Activated CD4-positive, CD25-positive, alpha-beta regulatory T cell (primary cell): ENCODE measurements around the gene DNLZ.
"Not testable (repeated sequence)": the region's sequence is repeated elsewhere in the genome, so short reads cannot be mapped to it uniquely, and the experiment has no call there.

ENCODE experiments used
- DNase-seq, 4 experiments: peaks; one replicate each; lab custom pipeline; 2025; lab: John Stamatoyannopoulos, UW

Gene DNLZ

GRCh38 chr9:136363106-136363948, at the start of gene DNLZ:
Gene DNLZ (minus strand): TSS chr9:136363744. CDS start chr9:136363714, 30 bp downstream.
- DNase-seq, result peak; percentile 84 to 94 (median 87)

DNA sequence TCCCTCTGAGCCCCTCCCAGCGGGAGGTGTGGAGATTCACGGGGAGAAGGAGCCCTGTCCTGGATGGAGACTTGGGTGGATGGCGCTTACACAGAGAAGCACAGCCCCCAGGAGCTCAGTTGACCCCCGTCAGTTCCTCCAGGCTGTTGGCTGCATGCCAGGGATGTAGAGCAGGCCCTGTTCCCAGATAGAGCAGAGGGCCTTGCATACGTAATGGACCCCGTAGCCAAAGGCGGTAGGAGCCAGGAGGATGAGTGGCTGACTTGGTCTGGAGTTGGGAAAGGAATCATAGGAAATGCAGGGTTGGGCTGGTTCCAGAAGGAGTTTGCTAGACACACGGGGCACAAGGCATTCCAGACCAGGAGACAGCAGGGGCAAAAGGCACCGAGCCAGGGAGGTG, 49.4 kb upstream of the DNLZ start:
- DNase-seq, result no peak

- DNase-seq, result no peak
Measured at GRCh38 chr9:136411378-136411777, 47.8 kb upstream of the DNLZ start.

GRCh38 chr9:136410500-136411287, 47.1 kb upstream of the DNLZ start, which contains the start of the genes ENTR1 and PMPCA:
Gene ENTR1 (minus strand): TSS chr9:136410614. CDS start chr9:136410397, 217 bp downstream.
Gene PMPCA (plus strand): TSS chr9:136410658. CDS start chr9:136410669, 11 bp downstream.
- DNase-seq, result peak; percentile 86 to 97 (median 92)

DNA sequence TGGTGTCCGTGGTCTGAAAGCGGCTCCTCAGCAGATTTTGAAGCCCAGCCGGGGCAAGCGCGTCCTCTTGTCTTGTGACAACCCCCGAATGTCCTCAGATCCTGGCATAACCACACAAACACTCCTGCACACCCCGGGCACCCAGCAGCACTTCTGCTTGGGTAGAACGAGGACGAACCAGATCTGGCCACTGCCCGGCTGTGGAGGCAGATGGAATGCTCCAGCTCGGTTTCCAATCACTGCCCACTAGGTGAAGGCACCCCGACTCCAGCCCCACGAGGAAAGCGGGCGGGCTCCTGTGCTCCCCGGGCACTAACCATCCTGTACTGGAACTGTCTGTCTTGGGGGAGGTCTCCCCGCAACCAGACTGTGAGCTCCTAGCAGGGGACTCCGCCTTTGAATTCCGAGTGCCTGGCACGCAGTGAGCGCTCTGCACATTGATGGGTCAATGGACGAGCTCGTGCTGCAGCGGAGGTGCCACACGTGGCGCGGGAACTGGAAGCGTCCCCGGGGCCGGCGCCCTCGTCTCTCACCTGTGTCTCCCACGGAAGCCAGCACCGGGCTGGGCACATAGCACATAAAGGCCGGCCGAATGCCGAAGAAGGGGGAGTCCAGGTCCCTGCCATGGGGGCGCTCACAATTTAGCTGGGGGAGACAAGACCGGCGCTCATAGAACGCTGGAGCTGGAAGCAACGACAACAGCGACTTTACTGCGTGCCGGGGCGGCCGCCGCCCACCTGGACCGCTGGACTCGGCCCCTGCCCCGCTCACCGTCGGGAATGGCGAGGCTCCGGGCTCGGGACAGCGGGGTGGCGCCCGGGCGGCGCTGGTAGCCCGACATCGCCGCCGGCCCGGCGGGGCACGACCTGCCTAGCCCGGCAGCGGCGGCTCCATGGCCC, 46.3 kb upstream of the DNLZ start:
- DNase-seq, result no peak

DNA sequence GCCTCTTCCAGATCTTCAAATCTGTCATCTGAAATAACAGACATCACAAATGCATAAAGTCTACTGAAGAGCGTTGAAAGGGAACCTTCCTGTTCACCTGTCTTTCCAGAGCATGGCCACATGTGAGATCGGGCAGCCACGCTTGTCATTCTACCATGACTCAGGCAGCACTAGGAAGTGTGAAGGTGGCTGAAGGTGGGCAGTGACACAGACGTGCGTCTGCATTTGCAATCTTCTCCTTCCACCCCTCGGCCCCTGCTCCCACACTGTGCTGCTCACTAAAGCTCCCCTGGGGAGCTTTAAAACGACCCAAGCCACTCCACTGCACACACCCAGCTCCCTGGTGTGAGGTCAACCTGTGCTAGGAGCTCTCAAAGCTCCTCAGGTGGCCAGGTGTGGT, 44.4 kb upstream of the DNLZ start:
- no peak for DNase-seq

DNA sequence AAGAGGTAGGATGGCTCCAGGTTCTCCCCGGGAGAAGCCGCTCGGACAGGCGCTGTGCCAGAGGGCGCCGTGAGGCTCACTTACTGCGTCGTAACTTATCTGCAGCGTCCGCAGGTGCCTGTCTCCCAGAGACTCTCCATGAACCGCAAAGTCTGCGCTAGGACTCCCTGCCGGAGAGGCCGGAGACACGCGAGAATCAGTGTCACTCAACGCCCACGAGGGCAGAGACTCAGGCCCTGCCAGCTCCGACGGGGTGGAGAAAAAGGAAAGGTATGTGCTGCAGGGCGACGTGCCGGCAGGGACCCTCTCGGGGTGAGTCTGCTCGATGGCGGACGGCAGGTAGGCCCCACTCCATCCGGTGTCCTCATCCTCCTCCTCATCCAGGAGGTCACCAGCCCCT, 43.5 kb upstream of the DNLZ start:
- DNase-seq, result not testable (repeated sequence)

DNA sequence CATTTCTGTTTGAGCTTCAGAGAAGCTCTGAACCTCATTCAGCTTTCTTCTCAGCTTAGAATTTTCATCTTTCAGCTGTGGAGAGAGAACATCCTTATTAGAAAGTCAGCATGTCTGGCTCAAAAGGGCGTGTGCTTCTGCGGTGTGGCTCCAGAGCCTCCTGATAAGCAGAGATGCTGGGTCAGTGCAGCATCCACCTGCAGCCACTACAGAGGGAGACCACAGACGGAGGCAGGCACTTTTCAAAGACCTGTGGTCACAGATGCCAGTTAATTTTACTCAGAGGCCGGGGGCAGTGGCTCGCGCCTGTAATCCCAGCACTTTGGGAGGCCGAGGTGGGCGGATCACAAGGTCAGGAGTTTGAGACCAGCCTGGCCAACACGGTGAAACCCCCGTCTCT, 42.4 kb upstream of the DNLZ start:
- not testable (repeated sequence) for DNase-seq

GRCh38 chr9:136405481-136405880, 41.9 kb upstream of the DNLZ start:
- DNase-seq, result no peak

- DNase-seq, result no peak
Measured at GRCh38 chr9:136404801-136405136, 41.2 kb upstream of the DNLZ start.

DNA sequence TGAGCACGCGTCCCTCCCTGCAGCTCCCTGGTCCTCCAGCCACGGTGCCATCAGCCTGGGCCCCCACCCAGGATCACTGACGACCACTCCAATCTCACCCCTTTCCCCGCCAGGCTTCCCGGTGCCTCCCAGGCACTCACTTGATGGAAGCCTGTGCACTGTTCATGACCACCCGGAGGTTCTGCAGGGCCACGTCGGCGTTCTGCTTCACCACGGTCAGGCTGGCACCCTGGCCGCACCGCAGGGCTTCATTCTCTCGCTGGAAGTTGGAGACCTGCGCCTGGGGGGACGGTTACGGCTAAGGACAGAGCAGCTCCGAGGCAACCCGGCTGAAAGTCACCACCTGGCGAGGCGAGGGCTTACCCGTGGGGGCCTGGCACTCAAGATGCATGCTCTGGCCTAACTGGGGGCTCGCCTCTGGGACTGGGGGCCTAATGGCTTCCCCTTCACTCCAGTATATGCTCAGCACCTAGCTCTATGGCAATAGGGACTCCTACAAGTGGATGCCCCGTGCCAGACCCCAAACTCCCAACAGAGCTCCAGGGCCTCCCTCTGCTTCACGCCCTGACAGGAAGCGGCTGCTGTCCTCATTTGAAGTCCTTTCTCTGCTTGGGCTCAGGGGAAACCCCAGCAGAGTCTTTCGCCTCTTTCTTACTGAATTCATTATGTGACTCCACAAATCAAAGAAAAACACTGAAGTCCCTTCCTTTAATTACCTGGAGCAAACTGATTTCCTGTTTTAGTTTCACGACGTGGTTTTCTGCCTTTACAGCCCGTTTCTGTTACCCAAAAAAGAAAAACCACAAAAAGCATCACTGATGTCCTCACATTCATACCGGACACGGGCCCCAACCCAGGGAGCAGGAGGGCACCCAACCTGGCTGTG, 40.6 kb upstream of the DNLZ start:
- peak in 1 of 4 experiments; percentile 20 for DNase-seq

GRCh38 chr9:136403538-136403914, 40.0 kb upstream of the DNLZ start:
- peak; percentile 34 to 54 (median 48) for DNase-seq

- no peak for DNase-seq
Measured at GRCh38 chr9:136402067-136402466, 38.5 kb upstream of the DNLZ start.

- no peak for DNase-seq
Measured at GRCh38 chr9:136401173-136401922, 37.8 kb upstream of the DNLZ start.

DNA sequence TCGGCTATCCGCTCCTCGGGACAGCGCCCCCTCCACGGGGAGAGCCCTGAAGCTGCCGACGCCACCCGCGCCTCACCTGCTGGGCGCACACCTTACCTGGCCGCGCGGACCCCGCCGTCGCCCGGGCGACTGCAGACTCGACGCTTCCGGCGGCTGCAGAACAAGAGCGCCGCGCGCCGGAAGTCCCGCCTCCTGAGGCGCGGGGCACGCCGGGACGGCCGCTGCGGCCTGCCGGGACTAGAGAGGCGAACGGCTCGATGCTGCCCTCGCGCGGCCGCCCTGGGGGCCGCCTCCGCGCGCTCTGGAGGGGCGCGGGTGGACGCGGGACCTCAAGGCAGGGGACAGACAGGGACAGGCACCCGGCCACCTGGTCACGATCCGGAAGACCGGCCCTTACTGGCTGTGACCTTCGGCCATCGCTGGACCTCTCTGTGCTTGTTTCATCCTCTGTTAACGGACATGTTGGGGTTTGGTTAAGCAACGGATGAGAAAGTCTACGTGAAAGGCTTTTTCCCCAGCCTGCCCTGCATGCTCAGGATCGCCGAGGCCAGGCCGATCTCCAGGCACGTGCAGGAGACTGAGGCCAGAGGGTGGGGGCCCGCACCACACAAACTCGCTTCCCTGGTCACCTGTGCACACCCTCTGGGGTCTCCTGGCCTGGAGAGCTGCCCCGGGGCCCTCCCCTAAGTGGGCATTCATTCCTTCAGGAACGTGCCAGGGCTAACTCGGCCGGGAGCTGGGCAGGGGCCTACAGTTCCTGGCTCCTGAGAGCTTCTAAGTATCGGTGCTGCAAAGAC, 36.7 kb upstream of the DNLZ start, which contains the start of gene SNAPC4:
SNAPC4 (minus strand) TSS at position 133 of the 797 bp plus-strand sequence. CDS start 1,742 bp downstream, outside the sequence.
- peak; percentile 78 to 84 (median 82) for DNase-seq

DNA sequence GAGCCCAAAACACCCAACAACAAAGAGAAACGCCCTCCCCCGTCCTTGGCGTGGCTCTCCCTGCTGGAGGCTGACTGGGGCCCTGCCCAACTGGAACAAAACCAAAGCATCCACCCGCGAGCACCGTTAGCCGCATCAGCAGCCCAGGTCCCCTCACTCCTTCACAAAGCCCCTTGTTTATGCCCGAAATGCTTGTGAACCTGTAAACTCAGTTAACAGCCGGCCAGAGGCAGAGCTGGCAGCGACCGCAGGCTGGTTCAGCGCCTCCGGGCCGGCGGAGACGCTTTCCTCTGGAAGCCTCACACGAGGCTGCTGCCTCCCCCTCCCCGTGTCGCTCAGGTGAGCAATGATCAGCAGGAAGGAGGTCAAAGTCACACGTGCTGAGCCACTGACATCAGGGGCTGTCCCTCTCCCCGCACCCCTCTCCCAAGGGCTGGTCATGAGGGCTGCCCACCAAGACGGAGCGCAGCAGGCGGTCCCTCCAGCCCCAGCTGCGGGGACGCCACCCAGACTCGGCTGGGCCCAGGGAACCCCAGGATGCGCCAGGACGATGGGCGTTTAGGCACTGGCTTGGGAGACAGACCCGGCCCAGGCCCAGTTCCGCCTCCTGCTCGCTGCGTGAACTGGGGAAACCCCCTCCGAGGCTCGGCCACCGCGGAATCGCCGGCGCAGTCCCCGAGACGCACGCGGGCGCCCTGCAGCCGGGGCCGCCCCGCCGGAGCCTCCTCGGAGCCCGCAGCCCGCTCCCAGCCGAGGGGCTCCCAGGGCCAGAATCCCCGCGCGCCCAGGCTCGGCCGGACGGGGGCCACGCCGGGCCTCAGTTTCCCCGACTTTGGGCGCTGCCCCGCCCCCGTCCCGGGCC, 35.9 kb upstream of the DNLZ start:
- DNase-seq, result peak in 1 of 4 experiments; percentile 27

GRCh38 chr9:136398286-136398685, 34.7 kb upstream of the DNLZ start:
- DNase-seq, result no peak

GRCh38 chr9:136397643-136398042, 34.1 kb upstream of the DNLZ start:
- DNase-seq, result no peak
